ENCODE measurements around the gene GHDC. TPM values are rescaled to one million over a fixed set of nuclear protein-coding genes. Genes with fewer than 3 reads are reported as not detected.

The GHDC gene
- total and polyA plus RNA-seq, 2 of the 13 experiments (the other 11 are each of a cell fraction or from before 2014, with no cell fraction given), result 15.4 to 22.5 TPM

GRCh38 chr17:42178817-42179216 lies 15.5 kb downstream of the GHDC start:
- no peak overlapping the region; the same call in 1 of the 2 replicates for H3K4me2 ChIP-seq (ENCODE audit: low read depth, low read length)
- peak; percentile 29 for ATAC-seq
- H3K36me3 ChIP-seq (replicated peaks in 1 of 2; ENCODE audit: control insufficient read depth in 1 of 2, insufficient read depth in 2 of 2, low read length in 2 of 2), result no peaks in the 10 kb centered on the region
- H4K20me1 ChIP-seq (ENCODE audit: insufficient read depth, low read length), result peaks cover 5% of the 10 kb centered on the region
- H3K9ac ChIP-seq (ENCODE audit: insufficient read depth, low read depth, low read length), result no peak overlapping the region
- no TSS peak for BruUV-seq (replicated peaks)
- 5% methylated on average over 12 of the region's 14 CpGs for WGBS (ENCODE audit: low lambda C conversion rate)
- CTCF ChIA-PET (ENCODE audit: low intra/inter-chr PET ratio, low total read pairs), result no interaction called here
- no peak overlapping the region for H2AFZ ChIP-seq (ENCODE audit: low read length)
- intact Hi-C loops (cut with micrococcal nuclease; ENCODE audit: unreplicated experiment), result no loop called here
- POLR2A ChIA-PET, result interaction anchor here (1.9 to 3.6 kb wide), 2 partner anchors 16 to 25 kb away, joined by 9 to 19 read pairs; partner anchors contain the start of gene GHDC
- H3K79me2 ChIP-seq (ENCODE audit: insufficient read depth, low read length), result no peaks in the 10 kb centered on the region
- H3K4me3 ChIP-seq (replicated peaks in 1 of 3; ENCODE audit: insufficient read depth in 1 of 3, low read depth in 2 of 3, low read length in 3 of 3), result no peak overlapping the region
- DNase-seq (ENCODE audit: low spot score), result no peak
- peaks cover 0 to 20% of the 10 kb centered on the region in 2 experiments; a peak in 3 of 5 replicates for H3K27me3 ChIP-seq (ENCODE audit: control insufficient read depth in 1 of 2, insufficient read depth in 2 of 2, low read length in 2 of 2)
- peaks cover 48% of the 10 kb centered on the region for H3K4me1 ChIP-seq (ENCODE audit: insufficient read depth, low read length)
- in situ Hi-C loops (cut with HindIII; ENCODE audit: extremely low pct_ligation_motif_present, low pct_unique_long_range_greater_than_20kb), result no loop called here
- H3K9me3 ChIP-seq (ENCODE audit: low read length), result no peaks in the 10 kb centered on the region
- no peak overlapping the region for H3K27ac ChIP-seq (ENCODE audit: extremely low read length, insufficient read depth, low read length)
- FAIRE-seq, result no peak
- no peak for TF ChIP-seq NFE2 (CRISPR knock-in tag; IDR thresholded peaks at IDR 0.05)
- no peak for TF ChIP-seq HDAC6 (IDR thresholded peaks at IDR 0.05; ENCODE audit: low read depth, low read length)
- no peak for TF ChIP-seq MXI1 (IDR thresholded peaks at IDR 0.05; ENCODE audit: borderline replicate concordance, low read depth, low read length)
- no peak for TF ChIP-seq ZBTB38 (CRISPR knock-in tag; IDR thresholded peaks at IDR 0.05)
- TF ChIP-seq MIER3 (CRISPR knock-in tag; IDR thresholded peaks at IDR 0.05; ENCODE audit: borderline replicate concordance), result no peak
- peak; percentile 87 for TF ChIP-seq SKI (IDR thresholded peaks at IDR 0.05; ENCODE audit: partially characterized antibody)
- TF ChIP-seq SNRNP70 (IDR thresholded peaks at IDR 0.05; ENCODE audit: low read depth, low read length), result no peak
- no peak for TF ChIP-seq GZF1 (CRISPR knock-in tag; IDR thresholded peaks at IDR 0.05)
- peak; percentile 37 for TF ChIP-seq ZNF687 (CRISPR knock-in tag; IDR thresholded peaks at IDR 0.05)
- TF ChIP-seq, protein P1, sequence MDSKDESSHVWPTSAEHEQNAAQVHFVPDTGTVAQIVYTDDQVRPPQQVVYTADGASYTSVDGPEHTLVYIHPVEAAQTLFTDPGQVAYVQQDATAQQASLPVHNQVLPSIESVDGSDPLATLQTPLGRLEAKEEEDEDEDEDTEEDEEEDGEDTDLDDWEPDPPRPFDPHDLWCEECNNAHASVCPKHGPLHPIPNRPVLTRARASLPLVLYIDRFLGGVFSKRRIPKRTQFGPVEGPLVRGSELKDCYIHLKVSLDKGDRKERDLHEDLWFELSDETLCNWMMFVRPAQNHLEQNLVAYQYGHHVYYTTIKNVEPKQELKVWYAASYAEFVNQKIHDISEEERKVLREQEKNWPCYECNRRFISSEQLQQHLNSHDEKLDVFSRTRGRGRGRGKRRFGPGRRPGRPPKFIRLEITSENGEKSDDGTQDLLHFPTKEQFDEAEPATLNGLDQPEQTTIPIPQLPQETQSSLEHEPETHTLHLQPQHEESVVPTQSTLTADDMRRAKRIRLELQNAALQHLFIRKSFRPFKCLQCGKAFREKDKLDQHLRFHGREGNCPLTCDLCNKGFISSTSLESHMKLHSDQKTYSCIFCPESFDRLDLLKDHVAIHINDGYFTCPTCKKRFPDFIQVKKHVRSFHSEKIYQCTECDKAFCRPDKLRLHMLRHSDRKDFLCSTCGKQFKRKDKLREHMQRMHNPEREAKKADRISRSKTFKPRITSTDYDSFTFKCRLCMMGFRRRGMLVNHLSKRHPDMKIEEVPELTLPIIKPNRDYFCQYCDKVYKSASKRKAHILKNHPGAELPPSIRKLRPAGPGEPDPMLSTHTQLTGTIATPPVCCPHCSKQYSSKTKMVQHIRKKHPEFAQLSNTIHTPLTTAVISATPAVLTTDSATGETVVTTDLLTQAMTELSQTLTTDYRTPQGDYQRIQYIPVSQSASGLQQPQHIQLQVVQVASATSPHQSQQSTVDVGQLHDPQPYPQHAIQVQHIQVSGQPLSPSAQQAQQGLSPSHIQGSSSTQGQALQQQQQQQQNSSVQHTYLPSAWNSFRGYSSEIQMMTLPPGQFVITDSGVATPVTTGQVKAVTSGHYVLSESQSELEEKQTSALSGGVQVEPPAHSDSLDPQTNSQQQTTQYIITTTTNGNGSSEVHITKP (CRISPR knock-in tag; IDR thresholded peaks at IDR 0.05; ENCODE audit: low read depth), result no peak
- no peak for TF ChIP-seq HIVEP1 (CRISPR knock-in tag; IDR thresholded peaks at IDR 0.05)
- TF ChIP-seq HNRNPLL (IDR thresholded peaks at IDR 0.05; ENCODE audit: low read depth, low read length, poor library complexity, severe bottlenecking), result peak; percentile 27
- no peak for TF ChIP-seq ZNF446 (CRISPR knock-in tag; IDR thresholded peaks at IDR 0.05)
- no peak for TF ChIP-seq PHF21A (CRISPR knock-in tag; IDR thresholded peaks at IDR 0.05)
- no peak for TF ChIP-seq ZMYM2 (CRISPR knock-in tag; IDR thresholded peaks at IDR 0.05)
- TF ChIP-seq, protein P2, sequence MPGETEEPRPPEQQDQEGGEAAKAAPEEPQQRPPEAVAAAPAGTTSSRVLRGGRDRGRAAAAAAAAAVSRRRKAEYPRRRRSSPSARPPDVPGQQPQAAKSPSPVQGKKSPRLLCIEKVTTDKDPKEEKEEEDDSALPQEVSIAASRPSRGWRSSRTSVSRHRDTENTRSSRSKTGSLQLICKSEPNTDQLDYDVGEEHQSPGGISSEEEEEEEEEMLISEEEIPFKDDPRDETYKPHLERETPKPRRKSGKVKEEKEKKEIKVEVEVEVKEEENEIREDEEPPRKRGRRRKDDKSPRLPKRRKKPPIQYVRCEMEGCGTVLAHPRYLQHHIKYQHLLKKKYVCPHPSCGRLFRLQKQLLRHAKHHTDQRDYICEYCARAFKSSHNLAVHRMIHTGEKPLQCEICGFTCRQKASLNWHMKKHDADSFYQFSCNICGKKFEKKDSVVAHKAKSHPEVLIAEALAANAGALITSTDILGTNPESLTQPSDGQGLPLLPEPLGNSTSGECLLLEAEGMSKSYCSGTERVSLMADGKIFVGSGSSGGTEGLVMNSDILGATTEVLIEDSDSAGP (CRISPR knock-in tag; IDR thresholded peaks at IDR 0.05; ENCODE audit: borderline replicate concordance), result no peak
- no peak for TF ChIP-seq SPEN (CRISPR knock-in tag; IDR thresholded peaks at IDR 0.05; ENCODE audit: low read depth)
